NCI-H1694 (cell line): ENCODE results near the gene JUN.

ENCODE experiments used
- DNase-seq: peaks from one replicate; lab custom pipeline; 2025; lab: John Stamatoyannopoulos, UW

The JUN gene

DNA sequence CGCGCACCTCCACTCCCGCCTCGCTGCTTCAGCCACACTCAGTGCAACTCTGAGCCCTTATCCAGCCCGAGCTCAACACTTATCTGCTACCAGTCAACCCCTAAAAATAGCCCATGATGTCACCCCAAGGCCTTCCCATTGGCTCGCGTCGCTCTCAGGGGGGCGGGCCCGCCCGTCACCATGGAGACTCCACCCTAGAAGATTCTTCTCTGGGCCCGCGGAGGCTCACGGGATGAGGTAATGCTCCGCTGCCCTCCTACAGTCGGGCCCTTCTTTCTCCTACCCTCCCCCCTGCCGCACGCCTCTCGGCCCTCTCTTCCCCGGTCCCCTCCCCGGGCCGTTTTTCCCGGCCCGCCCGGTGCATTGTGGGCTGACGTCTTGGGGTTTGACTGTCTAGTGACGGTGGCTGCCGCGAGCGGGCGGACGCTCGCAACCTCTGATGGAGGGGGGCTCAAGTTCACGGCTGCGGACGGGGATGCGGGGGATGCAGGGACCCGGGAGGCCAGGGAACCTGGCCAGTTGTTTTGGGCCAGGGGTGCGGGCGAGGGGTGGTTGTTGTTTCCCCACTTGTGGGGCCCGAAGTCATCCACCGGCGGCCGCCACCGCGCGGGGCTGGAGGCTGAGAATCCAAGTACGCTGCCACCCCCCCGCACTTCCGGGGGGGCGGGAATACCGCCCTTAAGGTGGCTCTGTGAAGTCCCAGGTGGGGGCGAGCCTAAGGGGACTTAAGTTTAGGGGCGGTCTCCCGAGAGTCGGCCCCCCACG lies at the start of gene JUN:
JUN (minus strand) TSS at position 55 of the 765 bp plus-strand sequence. CDS start 977 bp downstream, outside the sequence.
- peak; percentile 99 for DNase-seq

DNA sequence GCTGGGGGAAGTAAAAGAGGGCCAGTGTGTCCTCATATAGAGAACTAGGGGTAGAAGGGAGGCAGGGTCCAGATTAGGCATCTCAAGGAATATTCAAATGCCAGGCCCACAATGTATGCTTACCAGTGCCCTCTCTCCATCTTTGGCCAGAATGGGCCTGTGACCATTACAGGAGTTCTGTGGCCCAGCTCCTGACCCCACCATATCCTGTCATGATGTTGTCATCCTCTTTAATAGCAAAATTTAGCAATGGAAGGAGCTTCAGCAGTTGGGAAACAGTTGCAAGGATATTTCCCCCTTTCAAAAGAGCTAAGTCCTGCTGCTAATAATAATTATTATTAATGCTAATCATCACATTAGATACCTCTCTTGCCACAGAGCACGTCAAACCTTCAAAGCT lies 49.3 kb upstream of the JUN start:
- no peak for DNase-seq

DNA sequence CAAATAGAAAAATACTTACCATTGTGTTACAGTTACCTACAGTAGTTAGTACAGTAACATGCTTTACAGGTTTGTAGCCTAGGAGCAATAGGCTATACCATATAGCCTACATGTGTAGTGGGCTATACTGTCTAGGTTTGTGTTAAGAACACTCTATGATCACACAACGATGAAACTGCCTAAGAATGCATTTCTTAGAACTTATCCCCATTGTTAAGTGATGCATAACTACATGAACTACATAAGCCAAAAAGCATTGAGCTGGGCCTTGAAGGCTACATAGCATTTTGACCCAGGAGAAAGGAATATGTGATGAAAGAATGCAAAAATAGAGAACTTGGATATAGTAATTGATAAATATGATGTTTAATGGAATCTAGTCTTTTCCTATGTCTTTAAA lies 46.4 kb upstream of the JUN start:
- no peak for DNase-seq

DNA sequence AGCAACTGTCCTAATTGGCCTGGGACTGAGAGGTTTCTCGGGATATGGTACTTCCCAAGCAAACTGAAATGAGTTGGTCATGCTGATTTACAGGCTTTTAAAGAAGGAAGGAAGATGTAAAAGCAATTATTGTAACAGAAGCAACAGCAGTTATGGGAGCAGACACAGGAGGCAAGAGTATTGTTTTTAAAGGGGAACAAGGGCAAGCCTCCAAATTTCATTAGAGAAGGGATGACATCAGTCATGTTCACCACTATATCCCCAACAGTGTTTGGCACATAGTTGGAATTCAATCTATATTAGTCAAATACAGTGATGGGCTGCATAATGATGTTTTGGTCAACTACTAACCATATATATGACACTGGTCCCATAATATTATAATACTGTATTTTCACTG lies 46.0 kb upstream of the JUN start:
- no peak for DNase-seq

DNA sequence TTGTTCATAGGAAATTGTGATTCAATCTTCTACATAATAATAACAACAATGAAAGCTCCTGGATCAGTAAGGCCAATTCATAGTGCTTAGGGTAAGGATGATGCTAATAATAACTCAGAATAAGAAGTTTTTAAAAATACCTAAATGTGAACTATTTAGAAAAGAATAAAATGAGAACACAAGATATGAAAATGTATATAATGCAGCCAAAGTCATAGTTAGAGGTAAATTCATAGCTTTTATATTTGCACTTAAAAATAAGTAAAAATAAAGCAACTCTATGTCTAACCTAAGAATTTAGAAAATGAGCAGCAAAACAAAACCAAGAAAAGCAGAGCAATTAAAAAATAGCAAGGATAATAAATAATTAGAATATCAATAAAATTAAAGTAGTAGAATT lies 43.5 kb upstream of the JUN start:
- no peak for DNase-seq

DNA sequence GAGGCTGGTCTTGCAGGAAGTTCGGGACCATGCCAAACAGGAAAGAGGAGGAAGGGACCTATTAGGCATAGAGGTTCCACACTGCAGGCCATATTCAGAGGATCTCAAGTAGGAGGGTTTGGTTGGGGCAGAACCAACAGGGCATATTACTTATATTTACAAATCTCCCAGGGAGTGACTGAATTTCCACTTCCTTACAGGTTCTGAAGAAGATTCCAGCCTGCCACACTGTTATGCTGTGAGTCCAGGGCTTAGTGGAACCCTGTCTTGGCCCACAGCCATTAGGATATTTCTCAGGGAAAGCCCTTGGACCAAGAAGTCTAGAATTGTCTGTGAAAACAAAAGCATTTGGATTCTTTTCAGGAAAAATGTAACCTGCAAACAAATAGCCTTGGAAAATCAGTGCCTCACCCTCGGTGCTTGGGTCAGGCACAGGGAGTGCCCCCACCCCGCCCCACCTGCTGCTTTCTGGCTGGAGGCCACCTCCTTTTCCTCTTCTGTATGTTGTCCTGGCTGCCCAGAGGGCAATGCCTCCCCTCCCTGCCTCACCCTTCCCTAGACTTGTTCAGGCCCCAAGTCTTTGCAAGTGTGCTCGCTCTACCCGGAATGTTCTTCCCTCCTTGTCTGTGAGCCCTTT lies 41.0 kb upstream of the JUN start:
- DNase-seq = no peak

DNA sequence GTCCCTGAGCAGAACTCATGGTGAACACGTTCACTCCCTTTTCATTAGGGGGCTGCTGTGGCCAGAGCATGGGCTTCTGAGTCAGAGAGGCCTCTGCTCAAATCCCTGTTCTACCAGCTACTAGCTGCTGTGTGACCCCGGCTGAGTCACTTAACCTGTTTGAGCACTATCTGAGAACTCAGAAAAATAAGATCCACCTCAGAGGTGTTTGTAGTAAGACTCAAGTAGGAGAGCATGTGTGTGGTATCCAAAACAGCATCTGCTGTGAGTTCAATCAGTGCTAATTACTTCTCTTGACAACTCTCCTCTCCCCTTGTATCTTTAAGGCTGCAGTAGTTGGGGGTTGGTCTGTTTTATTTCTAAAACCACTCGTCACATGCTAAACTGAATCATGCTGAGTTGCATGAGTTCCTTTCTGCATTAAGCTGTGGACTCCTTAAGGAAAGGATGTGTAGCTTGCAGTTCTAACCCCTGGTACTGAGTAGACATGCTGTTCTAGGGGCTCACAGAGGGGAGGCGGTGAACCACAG lies 39.7 kb upstream of the JUN start:
- no peak for DNase-seq

DNA sequence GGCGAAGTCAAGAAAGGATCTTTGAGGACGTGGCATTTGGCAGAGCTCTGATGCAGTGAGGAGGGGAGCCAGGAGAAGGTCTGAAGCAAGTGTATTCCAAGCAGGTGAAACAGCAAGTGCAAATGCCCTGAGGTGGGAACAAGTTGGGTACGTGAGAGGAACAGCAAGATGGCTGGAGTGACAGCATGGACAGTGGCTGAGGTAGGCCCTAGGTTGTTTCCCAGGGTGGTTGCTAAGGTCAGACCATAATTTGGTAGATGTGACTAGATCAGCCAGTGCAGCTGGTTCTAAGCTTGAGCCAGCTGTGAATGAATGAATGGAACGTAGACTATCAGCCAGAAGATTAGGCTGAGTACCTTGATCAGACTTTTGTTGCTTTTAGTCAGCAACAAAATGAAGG lies 37.5 kb upstream of the JUN start:
- no peak for DNase-seq

DNA sequence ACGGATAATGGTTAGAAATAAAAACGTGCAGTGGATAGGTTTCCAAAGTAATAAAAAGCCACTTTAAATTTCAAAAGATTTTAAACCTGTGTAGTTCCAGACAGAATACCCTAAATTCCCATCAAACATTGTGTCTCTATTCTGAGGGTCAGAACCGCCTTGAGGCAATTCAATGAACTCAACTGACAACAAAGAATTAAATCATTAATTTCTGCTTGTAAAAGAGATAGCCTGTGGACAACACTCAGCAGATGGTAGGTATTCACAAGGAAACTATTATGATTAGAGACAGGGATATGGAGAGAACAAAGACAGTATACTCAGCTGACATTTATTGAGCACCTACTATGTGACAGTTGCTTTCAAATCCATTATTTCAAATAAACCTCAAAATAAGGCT lies 35.1 kb upstream of the JUN start:
- DNase-seq = no peak

DNA sequence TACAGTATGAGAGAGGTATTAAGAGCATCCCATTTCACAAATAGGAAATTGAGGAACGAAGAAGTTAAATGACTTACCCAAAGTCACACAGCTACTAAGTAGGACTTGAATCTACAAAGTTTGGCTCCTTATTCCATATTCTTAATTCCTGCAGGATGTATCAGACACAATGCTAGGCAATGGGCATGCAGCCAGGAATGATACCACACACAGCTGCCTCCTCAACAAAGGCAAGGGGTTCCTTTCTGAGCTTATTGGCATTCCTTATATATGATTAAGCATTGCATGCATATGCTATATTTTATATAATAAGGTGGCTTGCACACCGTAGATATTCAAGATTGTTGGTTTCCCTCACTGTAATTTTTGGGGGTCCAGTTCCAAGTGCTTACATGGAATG lies 34.2 kb upstream of the JUN start:
- no peak for DNase-seq

DNA sequence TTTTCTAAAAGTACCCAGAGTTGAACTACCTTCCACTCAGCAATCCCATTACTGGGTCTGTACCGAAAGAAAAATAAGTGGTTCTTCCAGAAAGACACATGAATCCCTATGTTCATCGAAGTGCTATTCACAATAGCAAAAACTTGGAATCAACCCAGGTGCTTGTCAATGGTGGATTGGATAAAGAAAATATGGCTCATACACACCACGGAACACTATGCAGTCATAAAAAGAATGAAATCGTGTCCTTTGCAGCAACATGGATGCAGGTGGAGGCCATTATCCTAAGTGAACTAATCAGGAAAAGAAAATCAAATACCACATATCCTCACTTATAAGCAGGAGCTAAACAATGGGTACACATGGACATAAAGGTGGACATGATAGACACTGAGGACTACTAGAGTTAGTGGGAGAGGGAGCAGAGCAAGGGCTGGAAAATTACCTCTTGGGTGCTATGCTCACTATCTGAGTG lies 32.9 kb upstream of the JUN start:
- peak; percentile 17 for DNase-seq

DNA sequence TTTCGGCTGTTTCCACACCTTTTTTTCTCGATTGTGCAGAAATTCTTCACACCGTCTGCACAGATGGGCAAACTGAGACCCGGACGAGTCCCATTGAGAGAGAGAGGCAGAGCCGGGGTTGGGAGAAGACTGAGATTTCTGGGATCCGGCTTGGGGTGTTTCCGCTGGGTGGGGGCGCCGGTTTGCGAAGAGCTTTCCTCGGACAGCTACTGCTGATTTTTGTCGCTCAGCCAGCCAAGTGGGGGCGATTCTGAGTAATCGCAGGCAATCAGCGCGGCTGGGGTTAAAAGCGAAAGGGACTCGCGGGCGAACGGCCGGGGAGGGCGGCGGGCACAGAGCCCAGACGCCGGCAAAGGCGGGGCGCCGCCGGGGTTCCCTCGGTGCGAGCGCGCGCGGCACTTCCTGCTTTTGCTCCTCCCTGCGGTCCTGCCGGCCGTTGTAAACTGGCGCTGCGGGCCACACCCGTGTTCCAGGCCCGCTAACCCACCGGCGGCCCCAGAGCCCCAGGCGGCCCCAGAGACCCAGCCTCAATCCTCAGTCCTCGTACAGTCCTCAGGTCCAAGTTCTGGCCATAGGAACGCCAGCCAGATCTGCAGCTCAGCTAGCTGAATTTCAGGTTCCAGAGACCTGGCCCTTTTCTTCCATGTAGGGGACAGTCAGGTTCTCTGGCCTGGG lies 32.4 kb upstream of the JUN start:
- DNase-seq = peak; percentile 51

DNA sequence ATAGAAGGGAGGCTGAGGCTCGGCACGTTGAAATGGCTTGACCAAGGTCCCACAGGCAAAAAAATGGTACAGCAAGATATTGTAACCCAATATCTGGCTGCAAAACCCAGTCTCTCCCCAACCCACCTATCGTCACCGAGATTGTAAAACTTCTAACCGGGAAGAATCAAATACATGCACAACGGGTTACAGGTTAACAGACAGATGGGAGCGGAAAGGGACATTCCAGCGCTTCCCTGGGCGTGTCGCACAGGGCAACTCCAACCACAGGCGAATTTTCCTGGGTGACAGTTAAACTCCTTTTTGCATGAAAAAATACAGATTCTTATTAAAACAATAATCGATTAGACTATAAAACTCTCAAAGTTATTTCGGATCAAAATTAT lies 31.8 kb upstream of the JUN start:
- DNase-seq = no peak

DNA sequence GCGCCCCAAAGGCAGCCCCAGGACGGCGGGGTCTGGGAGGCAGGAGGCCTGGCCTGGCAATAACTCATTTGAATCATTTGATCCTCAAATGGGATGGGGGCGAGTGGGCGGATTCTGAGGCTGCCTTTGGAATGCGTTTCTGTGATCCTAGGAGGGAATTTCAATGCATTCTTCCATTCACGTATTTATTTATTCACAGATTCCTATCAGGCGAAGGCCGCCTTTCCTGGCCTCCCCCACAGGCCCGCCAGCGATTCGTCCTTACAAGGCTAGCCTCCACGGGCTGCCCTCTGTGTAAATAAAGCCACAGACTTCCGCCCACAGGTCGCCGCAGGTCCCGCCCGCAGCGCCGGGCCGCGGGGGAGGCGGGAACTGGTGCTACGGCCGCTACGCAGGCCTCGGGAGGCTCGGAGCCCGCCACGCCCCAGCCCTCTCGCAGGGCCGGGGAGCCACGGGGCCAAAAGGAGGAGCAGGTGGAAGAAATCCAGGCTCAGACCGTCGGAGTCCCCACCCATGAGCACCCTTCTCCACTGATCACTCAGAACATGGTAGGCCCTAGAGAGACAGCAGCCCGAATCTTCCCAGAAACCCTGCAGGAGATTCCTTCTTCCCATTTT lies 31.3 kb upstream of the JUN start:
- no peak for DNase-seq

DNA sequence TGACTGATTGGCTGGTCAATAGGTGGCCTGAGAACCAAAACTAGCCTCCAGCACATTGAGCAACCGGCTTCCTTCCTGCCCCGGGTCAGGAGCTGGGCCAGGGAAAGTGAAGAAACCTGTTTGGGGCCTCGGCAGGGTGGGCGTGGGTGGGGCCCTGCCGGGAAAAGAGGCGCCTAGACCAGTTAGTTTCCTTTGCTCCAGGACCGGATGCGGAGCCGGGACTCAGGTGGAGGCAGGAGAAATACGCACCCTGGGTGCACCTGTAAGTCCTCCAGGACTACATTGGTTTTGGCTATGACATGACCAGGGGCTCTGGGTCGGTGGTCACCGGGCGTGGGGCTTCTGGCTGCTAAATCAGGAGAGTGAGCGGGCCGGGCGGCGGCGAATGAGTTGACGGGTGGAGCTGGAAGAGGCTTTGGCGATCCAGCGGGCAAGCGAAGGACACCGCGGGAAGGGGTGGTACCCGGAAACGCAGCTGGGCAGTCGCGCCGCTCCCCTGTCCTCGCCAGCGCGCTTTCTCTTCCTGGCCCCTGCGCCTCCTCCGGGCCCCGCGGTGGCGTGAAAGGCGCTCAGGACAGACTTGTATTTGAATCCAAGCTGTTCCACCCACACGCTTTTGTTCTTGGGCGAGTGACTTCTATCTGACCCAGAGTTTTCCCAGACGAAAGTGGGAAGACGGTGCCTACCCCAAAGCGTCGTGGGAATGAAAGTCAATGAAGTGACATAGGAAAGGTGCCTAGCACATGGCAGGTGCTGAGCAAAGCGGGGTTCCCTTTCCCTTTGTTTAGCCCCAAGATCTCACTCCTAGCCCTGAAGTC lies 30.6 kb upstream of the JUN start:
- DNase-seq = no peak

DNA sequence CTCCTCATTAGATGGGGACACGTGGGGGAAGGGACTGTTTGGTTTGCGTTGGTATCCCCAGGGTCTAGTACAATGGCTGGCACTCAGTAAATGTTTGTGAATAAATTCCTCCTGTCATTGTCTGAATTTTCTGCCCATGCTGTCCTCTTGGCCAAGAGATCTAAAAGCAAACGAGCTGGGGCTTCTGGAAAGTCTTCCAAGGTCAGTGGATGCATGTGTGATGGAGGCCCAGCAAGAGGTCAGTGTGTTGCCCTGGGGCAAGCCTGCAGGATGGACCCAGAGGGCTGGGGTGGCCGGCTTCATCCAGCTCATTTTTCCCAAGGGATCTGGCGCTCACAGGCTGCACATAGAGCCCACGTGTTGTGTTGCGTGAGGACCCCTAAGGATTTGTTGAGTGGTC lies 30.0 kb upstream of the JUN start:
- DNase-seq = no peak

DNA sequence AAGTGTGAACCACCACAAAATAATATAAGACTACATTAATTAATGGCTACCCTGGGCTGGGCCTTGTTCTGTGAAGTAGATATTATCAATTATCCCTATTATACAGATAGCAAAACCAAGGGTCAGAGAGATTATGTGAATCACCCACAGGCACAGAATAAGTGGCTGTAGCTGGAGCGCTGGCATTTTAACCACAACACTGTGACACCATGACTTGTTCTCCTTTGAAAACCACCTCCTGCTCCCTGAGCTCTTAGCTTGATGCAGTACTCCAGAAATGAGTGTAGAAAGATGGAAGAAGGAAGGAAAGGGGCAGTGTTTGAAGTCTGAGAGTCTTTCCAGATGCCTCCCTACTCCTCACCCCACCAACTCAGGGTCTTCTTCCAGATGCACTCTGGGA lies 29.5 kb upstream of the JUN start:
- no peak for DNase-seq

DNA sequence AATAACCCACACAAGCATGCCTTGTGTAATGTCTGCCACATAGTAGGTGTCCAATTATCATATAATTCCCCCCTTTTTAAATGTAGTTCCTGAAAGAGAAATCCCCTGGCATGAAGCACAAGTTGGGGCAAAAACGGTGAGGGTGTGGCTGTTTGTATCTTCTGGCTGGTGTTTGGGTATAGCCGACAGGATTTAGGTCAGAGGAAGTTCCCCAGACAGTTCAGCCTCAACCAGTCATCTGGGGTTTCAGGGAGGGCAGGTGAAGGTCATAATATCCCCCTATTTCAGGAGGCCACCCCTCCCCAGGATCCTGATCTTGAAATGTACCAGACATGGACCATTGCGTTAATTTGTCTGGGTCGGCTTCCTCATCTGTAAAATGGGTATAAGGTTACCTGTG lies 29.1 kb upstream of the JUN start:
- DNase-seq = no peak

DNA sequence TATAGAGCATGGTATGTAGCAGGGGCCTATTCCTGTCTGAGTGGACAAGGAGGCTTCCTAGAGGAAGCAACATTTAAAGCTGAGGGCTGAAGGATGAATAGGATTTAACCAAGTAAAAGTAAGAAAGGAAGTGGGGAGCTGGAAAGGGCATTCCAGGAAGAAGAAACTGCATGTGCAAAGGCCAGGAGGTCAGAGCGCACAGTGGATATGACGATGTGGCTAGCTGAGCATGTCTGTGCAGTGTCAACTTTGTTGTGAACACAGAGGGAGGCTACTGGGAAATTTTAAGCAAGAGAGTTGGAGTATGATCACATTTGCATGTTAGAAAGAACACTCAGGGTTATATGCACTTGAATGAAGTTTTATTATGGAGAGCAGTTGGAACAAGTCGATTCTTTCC lies 28.6 kb upstream of the JUN start:
- DNase-seq = no peak

DNA sequence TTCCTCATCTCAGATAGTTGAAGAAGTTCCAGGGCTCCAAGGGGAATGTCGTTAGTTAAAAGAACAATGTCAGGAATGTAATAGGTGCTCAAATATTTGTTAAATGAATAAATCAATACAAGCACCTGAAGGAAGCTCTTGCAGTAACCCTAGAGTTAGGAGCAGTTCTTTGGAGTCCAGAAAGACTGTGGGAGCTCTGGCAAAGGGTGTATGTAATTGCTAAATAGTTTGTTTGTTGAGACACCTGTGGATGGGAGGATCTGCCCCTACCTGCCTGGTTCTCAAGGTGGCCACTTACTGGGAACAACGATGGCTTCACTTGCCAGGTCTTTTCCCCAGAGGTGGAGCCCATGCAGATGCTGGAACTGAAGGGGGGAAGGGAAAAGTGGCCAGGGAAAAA lies 27.5 kb upstream of the JUN start:
- no peak for DNase-seq

DNA sequence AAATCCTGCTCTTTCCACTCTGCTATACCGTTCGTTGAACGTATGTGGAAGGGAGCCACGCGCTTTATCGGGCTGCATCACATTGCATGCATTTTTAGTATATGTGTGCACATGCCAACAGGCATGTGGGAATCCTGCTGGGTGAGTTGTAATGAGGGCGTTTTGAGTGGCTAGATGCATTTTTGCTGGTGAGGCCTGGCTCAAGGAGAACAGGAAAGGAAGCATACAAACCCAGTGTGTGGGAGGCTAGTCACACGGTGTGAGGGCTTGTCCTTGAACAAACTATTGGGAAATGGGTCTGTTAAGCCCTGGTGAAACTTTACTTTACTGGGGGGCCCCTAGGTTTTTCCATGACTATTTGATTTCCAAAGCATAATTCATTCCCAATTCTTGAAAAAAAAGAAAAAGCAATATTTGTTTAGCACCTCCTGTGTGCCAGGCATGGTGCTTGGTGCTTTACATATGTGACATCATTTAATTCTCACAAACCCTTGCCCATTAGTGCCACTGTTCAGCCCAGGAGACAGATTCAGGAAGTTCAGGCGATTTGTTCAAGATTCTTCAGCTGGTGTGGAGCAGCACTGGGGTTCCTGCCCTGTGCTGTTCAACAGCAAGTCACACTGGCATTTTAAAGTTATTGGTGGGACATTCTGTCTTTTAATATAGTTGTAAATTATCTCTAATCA lies 25.6 kb upstream of the JUN start:
- DNase-seq = no peak
